Glomerular visceral epithelial cell (primary cell): Measurements from ENCODE around the gene IFNA21.
A peak's percentile ranks its signal among the peaks of the same experiment; 100 is the strongest.
"Not testable (repeated sequence)": the region's sequence is repeated elsewhere in the genome, so short reads cannot be mapped to it uniquely, and the experiment has no call there.

Experiments
- DNase-seq: peaks from one replicate; pipeline ENCODE4 v3.0.0-alpha.2; 2016; ENCODE audit errors: extremely low spot score

The IFNA21 gene

GRCh38 chr9:21166560-21166959, at the start of gene IFNA21:
IFNA21 (minus strand) TSS chr9:21166660; CDS start chr9:21166612, 48 bp downstream.
- DNase-seq = not testable (repeated sequence)

DNA sequence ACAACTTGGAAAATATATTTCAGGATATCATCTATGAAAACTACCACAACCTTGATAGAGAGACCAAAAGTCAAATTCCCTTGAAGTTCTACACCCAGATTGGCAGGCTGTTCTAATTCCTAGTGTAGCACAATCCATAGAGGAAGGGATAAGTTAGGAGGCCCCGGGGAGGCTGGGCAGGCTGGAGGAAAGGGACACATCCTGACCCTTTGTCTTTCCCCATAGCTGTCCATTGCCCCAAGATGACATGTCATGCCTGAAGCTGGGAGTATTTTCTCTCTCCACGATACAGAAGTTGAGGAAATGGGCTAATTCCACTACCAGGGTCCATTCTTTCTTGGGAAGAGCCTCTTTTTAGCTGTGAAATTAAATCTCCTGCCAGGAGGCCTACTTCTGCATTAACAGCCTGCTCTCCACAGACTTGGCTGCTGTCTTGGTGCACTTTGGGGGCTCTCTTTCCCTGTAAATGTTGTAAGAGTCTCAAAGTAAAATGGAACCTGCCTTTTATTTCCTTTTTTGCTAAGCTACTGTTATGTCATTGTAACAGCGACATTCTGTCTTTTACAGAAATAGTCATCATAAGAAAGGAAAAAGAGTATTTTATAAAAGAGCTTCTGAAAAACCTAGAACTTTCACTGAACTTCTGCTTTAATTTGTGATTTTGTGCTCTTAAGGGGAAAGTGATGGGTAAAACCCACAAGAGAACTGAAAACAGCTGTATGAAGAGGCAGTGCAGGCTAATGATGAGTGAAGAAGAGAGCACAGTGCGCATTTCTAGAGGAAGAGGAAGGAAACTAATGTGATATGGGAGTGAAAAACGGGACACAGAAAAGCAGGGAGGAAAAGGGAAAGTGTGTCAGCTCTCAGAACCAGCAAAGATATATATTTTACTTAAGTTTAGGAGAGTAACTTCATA, 47.2 kb upstream of the IFNA21 start:
- DNase-seq = not testable (repeated sequence)

DNA sequence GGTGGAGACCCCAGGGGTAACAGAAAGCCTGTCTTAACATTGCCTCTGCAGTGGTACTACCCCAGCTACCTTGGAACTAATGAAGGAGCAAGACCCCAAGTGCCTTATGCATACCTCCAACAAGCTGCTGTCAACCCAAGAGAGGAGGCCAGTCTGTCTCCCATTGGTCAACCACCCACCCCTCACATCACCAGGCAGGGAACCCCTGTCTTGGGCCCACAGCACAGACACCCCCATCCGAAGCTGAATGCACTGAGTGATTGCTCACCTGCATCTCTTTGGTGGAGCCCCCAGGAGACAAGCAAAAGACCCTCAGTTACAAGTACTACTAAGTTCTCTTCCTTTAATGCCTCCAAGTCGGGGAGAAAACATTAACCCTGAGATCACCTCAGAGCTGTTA, 45.7 kb upstream of the IFNA21 start:
- not testable (repeated sequence) for DNase-seq

GRCh38 chr9:21210782-21211181, 44.3 kb upstream of the IFNA21 start:
- not testable (repeated sequence) for DNase-seq

- DNase-seq = no peak
Measured at GRCh38 chr9:21210311-21210710, 43.9 kb upstream of the IFNA21 start.

- DNase-seq = not testable (repeated sequence)
Measured at GRCh38 chr9:21207043-21207442, 40.6 kb upstream of the IFNA21 start, which contains the start of gene IFNA10. IFNA10 (minus strand) TSS chr9:21207143; CDS start chr9:21207097, 46 bp downstream.

DNA sequence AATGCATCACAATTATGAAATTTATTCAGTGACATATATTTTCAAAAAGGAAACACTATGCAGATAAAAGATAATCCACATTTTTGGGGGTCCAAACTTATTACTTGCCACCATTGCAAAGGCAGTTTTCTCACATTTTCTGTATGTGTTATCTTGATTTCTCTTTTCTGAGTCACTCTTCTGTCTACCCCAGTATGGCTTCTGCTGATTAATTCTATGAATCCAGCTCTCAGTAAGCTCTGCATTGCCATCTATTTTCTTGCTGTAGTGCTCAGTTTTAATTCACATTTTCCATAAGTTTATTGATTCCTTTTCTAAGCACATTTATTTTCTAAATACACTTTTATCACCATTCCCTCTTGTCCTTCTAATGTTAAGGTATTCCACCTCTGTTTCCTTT, 38.7 kb upstream of the IFNA21 start:
- DNase-seq = no peak

- not testable (repeated sequence) for DNase-seq
Measured at GRCh38 chr9:21202105-21202504, 35.6 kb upstream of the IFNA21 start, which contains the start of gene IFNA7. IFNA7 (minus strand) TSS chr9:21202205; CDS start chr9:21202165, 40 bp downstream.

GRCh38 chr9:21194867-21195776, 28.7 kb upstream of the IFNA21 start:
- peak; percentile 16 for DNase-seq

GRCh38 chr9:21187487-21187886, 21.0 kb upstream of the IFNA21 start, which contains the start of gene IFNA4:
IFNA4 (minus strand) TSS chr9:21187587; CDS start chr9:21187531, 56 bp downstream.
- DNase-seq = not testable (repeated sequence)

- DNase-seq = peak; percentile 4
Measured at GRCh38 chr9:21182810-21183736, 16.6 kb upstream of the IFNA21 start.

- DNase-seq = no peak
Measured at GRCh38 chr9:21174671-21175070, 8.2 kb upstream of the IFNA21 start.

- no peak for DNase-seq
Measured at GRCh38 chr9:21172156-21172555, 5.7 kb upstream of the IFNA21 start.

GRCh38 chr9:21171351-21171750, 4.9 kb upstream of the IFNA21 start:
- DNase-seq = no peak

- no peak for DNase-seq
Measured at GRCh38 chr9:21165516-21165915, 944 bp downstream of the IFNA21 start.

GRCh38 chr9:21160178-21160577, 6.3 kb downstream of the IFNA21 start:
- peak; percentile 24 for DNase-seq

DNA sequence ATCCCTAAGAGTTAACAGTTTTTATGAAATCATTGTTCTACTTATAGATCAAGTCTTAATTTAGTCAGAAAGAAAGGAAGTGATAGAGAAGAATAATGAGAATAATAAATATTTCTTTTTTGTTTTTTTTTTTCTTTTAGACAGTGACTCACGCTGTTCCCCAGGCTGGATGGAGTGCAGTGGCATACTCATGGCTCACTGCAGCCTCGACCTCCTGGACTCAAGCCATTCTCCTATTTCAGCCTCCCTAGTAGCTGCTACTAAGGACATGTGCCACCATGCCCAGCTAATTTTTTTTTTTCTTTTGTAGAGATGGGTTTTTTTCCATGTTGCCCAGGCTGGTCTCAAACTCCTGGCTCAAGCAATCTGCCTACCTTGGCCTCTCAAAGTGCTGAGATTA, 11.0 kb downstream of the IFNA21 start:
- DNase-seq = no peak

GRCh38 chr9:21154018-21154608, 12.3 kb downstream of the IFNA21 start:
- DNase-seq = peak; percentile 44

- peak; percentile 38 for DNase-seq
Measured at GRCh38 chr9:21153336-21154017, 13.0 kb downstream of the IFNA21 start.

DNA sequence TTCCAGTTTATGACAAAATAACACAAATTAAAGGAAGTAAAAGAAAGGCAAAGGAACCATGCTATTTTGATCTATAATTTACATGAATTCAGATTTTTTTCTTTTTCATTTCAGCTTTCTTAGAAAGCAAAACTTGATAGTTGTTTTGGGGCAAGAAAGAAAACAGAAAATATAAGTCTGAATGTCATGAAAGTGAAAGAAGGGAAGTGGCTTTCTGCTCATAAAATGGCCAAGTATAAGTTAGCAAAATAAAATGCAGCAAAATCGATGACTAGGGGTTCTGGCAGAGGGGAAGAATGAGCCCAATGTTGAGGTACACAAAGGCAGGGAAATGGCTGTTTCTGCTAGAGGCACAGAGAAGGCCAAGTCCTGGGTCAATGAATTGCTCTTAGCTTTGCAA, 21.9 kb downstream of the IFNA21 start:
- no peak for DNase-seq
